HT1080 (cell line): ENCODE data around the gene CLK3. TPM values are rescaled to one million over a fixed set of nuclear protein-coding genes. Genes with fewer than 3 reads are reported as not detected.
"Not testable (repeated sequence)": the region's sequence is repeated elsewhere in the genome, so short reads cannot be mapped to it uniquely, and the experiment has no call there.

ENCODE experiments used
- DNase-seq: peaks from one replicate; pipeline ENCODE4 v3.0.0-alpha.2; 2015; ENCODE audit warnings: low read depth
- total RNA-seq: library from RNA; depleted of rRNA; stranded (reverse); fragments of >200 nt; shearing (Covaris generic); gene quantifications from 2 replicates; pipeline ENCODE4 v1.2.3, GENCODE V29; 2014

The CLK3 gene
- total RNA-seq, 1 experiment from 2014 or later = 110 TPM

- DNase-seq = peak; percentile 69
Observed at GRCh38 chr15:74620636-74621545, 5.3 kb downstream of the CLK3 start.

DNA sequence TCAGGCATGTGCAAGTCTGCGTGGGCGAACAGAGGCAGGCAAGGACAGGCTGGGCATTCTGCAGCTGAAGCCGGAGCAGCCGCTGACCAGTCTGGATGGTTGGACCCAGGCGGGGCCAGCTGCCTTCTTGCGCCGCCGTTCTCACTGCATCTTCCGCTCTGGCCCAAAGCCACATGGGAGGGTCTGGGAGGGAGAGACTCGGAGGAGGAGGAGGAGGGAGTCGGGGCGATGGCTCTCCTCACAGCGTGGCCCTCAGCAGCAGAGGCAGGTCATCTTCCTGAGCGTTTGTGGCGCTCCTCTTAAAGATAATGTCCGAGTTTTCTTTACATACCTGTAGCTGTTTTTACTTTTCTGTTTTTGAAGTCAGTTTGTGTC is 5.9 kb downstream of the CLK3 start:
- no peak for DNase-seq

- DNase-seq = no peak
Observed at GRCh38 chr15:74621936-74622335, 6.3 kb downstream of the CLK3 start.

GRCh38 chr15:74622758-74623157 is 7.1 kb downstream of the CLK3 start:
- no peak for DNase-seq

DNA sequence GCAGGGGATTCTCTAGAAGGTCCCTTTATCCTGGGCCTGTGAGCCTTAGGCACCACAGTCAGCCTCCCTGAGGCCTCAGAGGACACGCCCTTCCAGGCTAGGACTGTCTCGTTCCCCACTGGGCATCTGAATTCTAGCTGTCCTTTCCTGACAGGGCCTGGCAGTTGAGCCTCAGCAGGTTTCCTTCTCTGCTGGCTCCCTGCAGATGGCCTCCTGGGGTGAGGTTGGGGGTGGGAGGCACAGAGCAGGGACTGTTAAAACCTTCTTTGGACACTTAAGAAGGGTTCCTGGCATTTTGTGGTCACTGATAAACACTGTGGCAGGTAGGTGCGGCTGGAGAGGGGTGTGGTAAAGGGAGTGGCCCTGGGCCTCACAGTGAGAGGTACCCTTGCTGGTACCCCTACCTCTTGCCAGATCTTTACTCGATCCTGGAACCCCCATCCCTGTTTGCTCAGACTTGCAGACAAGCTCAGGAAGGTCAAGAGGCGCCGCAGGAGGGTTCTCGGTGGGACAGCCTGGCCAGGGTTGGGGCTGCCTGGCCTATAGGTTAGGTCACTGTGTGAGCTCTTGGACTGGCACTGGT is 8.5 kb downstream of the CLK3 start:
- no peak for DNase-seq

DNA sequence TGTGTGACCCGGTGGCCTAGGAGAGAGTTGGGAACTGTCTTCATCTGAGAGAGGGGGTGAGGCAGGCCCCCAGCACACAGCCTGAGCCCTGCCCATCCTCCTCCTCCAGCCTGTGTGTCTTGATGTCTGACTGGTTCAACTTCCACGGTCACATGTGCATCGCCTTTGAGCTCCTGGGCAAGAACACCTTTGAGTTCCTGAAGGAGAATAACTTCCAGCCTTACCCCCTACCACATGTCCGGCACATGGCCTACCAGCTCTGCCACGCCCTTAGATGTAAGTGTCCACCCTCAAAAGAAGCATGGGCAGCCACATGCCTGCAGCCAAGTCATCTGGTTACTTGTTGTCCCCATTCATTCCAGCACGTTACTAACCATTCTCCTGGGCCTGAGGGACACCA is 10.1 kb downstream of the CLK3 start:
- DNase-seq = no peak

- no peak for DNase-seq
Observed at GRCh38 chr15:74626336-74626735, 10.7 kb downstream of the CLK3 start.

GRCh38 chr15:74626752-74627692 is 11.4 kb downstream of the CLK3 start:
- DNase-seq = no peak

DNA sequence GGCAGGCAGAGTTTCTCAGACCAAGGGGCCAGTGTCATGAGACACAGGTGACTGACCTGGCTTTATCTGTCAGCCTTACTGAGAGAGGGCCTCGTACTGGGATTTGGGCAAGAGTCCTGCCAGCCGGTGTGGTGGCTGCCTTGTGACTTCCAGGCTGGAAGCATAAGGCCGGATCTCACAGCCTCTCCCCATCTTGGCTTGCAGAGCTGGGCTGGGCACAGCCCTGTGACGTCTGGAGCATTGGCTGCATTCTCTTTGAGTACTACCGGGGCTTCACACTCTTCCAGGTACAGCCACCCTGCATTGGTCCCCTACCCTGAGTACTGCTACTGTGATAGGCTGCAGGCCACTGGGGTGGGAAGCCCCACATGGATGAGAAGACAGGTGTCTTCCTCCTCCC is 12.1 kb downstream of the CLK3 start:
- no peak for DNase-seq

DNA sequence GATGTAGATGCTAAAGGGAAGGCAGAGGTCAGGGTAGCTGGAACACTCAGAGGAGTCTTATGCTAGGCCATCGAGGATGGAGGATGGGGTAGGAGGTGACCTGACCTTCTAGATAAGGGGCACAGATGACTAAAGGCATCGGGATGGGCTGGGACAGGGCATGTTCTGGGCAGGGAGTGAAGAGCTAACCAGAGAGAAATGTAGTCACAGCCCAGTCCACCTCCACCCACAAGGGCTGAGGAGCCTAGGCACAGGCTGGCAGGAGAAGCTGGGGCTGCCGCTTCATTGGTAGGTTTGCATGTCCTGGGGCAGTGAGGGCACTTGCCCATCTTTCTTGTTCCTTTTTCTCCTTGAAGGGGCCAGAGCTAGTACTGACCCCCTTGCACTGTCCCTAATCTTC is 12.6 kb downstream of the CLK3 start:
- DNase-seq = no peak

GRCh38 chr15:74628949-74629348 is 13.3 kb downstream of the CLK3 start:
- no peak for DNase-seq

DNA sequence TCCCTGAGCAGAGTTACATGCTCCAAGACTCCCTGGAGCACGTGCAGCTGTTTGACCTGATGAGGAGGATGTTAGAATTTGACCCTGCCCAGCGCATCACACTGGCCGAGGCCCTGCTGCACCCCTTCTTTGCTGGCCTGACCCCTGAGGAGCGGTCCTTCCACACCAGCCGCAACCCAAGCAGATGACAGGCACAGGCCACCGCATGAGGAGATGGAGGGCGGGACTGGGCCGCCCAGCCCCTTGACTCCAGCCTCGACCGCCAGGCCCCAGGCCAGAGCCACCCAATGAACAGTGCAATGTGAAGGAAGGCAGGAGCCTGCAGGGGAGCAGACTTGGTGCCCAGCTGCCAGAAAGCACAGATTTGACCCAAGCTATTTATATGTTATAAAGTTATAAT is 14.1 kb downstream of the CLK3 start:
- not testable (repeated sequence) for DNase-seq

DNA sequence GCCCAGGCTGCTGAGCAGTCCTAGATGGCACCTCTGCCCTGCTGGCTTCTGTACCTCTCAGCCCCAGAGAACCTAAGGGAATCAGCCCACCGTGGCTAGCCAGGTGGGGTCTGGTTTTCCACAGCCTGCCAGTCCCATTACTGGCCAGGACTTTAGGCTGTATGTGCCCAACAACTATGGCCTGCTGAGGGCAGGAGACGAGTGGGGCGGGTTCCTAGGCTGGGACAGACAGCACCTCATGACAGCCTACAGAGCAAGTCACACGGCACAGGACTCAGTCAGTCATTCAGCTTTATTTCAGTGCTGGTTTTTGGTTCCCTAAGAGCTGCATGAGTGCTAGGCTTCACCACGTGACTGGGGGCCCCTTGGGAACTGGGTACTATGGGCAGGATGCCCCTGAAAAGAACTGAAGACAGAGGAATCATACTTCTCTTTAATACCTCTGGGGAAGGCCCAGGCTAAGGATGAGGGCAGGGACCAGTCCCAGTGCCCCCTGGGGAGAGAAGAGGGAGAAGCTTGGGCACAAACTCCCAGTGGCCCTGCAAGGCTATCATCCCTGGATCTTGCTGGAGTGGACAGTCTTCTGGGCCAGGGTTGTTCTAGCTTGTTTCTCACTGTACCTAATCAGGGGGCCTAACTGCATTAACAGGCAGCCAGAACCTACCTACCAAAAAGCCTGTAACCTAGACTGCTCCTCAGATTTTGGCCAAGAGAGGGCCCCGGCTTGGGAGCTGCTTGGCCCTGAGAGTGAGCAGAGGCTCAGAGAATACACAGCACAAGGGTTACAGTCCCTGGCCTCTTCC is 14.8 kb downstream of the CLK3 start:
- DNase-seq = no peak

DNA sequence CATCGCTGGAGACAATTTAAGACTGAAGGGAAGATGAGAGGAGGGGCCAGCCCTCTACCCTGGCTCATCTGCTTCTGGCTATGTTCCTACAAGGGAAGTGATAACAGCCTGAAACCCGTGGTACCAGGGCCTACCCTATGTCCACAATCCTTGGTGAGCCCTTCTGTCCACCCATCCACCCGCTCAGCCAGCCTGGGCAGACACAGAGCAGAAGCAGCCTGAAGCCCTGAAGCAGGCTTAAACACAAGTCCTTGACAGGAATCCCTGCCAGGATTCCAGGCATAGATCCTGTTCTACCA is 15.4 kb downstream of the CLK3 start:
- no peak for DNase-seq

DNA sequence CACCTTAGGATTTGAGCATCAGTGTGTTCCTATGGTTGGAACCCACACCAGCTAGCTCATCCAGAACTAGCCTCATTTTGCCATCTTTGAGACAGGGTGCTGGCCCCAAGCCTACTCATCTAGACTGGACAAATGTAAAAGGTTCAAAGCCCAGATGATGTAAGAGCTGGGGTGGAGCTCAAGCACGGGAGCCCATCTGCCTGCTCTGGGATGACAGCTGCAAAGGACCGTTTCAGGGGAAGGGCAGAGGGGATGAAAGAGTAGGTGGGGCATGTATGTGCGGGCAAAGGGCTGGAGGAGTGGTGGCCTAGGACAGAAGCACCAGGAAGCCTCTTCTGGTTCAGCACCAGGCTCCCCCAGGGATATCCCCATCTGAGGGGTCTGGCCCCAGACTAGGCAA is 15.8 kb downstream of the CLK3 start:
- no peak for DNase-seq

DNA sequence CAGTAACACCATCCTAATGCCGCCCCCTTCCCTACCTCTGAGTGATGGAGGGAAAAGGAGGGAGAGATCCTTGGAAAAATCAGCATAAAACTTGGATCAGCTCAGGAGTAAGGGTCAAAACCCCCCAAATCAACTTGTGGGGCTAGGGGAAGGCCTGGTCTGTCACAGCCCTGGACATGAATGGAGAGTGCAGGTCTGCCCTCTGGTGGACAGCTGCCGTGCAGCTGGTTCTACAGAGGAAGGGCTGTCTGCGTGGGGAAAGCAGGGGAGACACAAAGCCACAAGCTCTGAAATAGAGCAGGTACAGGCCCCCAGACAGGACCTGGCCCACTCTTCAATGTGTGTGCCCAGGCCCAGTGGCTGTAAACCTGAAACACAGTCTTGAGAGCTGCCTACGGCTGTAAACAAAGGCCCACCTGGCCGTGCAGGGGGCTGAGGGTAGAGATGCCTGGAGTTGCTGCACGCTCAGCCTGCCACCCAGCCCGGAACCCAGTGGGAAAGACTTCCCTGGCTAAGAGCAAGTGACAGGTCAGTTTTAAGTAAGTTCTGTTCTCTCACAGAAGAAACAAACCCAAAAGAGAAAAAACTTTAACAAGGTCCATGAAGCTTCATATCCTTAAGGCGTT is 16.4 kb downstream of the CLK3 start:
- peak; percentile 41 for DNase-seq

DNA sequence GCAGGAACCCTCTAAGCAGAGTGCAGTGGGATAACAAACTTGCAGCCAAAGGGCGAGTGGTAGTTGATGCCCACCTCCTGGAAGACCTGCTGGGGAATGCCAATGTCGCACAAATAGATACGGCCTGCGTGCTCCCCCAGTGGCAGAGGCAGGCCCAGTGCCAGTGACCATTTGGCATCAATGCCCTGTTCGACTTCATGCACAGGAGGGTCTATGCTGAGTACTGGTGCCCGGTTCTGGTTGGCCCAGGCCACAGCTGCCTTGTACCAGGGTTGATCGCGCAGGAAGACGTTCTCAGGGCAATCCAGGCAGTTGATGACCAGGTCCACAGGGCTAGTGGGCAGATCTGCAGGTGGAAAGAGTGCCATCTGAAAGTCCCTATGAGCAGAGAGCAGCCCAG is 17.0 kb downstream of the CLK3 start:
- no peak for DNase-seq

DNA sequence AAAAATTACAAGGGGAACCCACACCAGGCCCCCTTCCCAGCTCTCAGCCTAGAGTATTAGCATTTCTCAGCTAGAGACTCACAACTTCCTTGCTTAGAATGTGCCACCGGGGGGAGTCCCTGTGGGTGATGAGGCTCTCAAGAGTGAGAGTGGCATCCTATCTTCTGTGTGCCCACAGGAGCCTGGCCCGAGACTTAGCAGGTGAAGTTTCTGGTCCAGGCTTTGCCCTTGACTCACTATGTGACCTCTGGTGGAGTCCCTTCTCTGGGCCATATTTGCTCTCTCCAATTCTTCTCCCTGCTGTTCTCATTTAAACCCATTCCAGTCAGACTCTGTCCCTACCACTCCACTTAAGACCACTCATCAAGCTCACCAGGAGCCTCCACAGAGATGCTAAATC is 18.1 kb downstream of the CLK3 start:
- DNase-seq = no peak

DNA sequence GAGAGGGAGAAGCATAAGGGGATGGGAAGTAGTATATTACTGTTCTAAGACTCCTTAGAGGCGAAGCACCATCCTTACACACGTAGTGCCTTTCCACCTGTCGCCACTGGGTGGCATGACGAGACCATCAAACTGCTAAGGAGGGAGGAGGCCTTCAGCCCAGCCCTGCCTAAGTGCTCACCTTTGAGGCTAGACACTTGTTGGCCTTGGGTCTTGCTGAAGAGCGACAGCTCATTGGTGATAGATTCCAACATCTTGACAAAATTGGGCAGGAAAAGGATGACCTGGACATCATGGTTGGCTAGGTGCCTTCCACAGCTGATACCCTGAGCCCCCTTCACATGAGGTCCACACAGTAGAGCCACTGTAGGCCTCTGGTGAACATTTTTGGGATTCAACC is 19.6 kb downstream of the CLK3 start:
- peak; percentile 56 for DNase-seq

DNA sequence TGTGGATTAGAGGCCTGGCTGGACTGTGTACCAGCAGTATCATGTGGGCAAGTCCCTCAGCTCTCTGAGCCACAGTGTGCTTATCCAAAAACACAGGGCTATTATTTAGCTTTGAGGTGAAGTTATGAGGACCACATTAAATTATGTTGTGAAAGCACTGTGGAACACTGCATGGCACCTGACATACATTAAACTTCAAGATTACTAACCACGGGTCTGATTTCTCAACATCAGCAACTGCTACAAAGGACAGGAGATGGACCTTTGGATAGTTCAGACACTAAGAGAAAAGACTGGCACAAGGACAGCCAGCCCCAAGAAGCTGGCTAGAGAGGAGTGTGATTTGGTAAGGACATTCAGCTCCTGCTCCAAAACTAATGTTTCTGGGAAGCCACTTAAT is 21.3 kb downstream of the CLK3 start:
- no peak for DNase-seq

GRCh38 chr15:74641151-74641550 is 25.5 kb downstream of the CLK3 start:
- DNase-seq = no peak
